GM15510 (cell line): ENCODE data around the gene ADM2.

ENCODE experiments used
- POLR2A ChIP-seq: IDR thresholded peaks from 3 replicates; pipeline ENCODE4 v1.6.1; 2011; ENCODE audit warnings: borderline replicate concordance; ENCODE audit not compliant: insufficient read length; ENCODE audit errors: extremely low read depth

ADM2 gene

GRCh38 chr22:50486561-50487289 is 5.4 kb downstream of the ADM2 start, which contains the start of gene MIOX:
Gene MIOX (plus strand): TSS chr22:50486859. CDS start chr22:50486898, 39 bp downstream.
- no peak for TF ChIP-seq POLR2A

GRCh38 chr22:50487290-50488005 is 6.1 kb downstream of the ADM2 start:
- no peak for TF ChIP-seq POLR2A

GRCh38 chr22:50488006-50488677 is 6.8 kb downstream of the ADM2 start:
- no peak for TF ChIP-seq POLR2A

- no peak for TF ChIP-seq POLR2A
These were observed 7.5 kb downstream of the ADM2 start for GRCh38 chr22:50488886-50489285.

- no peak for TF ChIP-seq POLR2A
These were observed 8.3 kb downstream of the ADM2 start for GRCh38 chr22:50489363-50490243.

- TF ChIP-seq POLR2A: no peak
These were observed 9.4 kb downstream of the ADM2 start for GRCh38 chr22:50490531-50491308.

- TF ChIP-seq POLR2A: no peak
These were observed 15.8 kb downstream of the ADM2 start for GRCh38 chr22:50497093-50497492.

GRCh38 chr22:50498322-50498890 is 17.1 kb downstream of the ADM2 start:
- TF ChIP-seq POLR2A: no peak

- no peak for TF ChIP-seq POLR2A
These were observed 19.1 kb downstream of the ADM2 start for GRCh38 chr22:50500452-50500851.

- no peak for TF ChIP-seq POLR2A
These were observed 20.8 kb downstream of the ADM2 start for GRCh38 chr22:50502096-50502495.

GRCh38 chr22:50502628-50503474 is 21.5 kb downstream of the ADM2 start:
- TF ChIP-seq POLR2A: no peak

GRCh38 chr22:50503475-50504145 is 22.3 kb downstream of the ADM2 start:
- TF ChIP-seq POLR2A: no peak
